Retinal pigment epithelial cell (primary cell): ENCODE results near the gene CCNC.

ENCODE experiments used
- DNase-seq: peaks from one replicate; pipeline ENCODE4 v3.0.0-alpha.2; 2010; ENCODE audit warnings: low read depth
- H3K4me3 ChIP-seq: 2 replicates; pipeline ENCODE4 v1.5.1; 2011; ENCODE audit warnings: mild to moderate bottlenecking, low read length, control low read depth, moderate library complexity
- CTCF ChIP-seq: conservative IDR thresholded peaks from 2 replicates; pipeline ENCODE4 v1.5.1; 2011; ENCODE audit warnings: low read depth, low read length, control low read depth, inconsistent platforms

The CCNC gene

GRCh38 chr6:99559057-99559456 is 9.4 kb downstream of the CCNC start:
- TF ChIP-seq CTCF, result no peak
- DNase-seq, result no peak
- no peak overlapping the region for H3K4me3 ChIP-seq

GRCh38 chr6:99553888-99554287 is 14.6 kb downstream of the CCNC start:
- no peak for TF ChIP-seq CTCF

DNA sequence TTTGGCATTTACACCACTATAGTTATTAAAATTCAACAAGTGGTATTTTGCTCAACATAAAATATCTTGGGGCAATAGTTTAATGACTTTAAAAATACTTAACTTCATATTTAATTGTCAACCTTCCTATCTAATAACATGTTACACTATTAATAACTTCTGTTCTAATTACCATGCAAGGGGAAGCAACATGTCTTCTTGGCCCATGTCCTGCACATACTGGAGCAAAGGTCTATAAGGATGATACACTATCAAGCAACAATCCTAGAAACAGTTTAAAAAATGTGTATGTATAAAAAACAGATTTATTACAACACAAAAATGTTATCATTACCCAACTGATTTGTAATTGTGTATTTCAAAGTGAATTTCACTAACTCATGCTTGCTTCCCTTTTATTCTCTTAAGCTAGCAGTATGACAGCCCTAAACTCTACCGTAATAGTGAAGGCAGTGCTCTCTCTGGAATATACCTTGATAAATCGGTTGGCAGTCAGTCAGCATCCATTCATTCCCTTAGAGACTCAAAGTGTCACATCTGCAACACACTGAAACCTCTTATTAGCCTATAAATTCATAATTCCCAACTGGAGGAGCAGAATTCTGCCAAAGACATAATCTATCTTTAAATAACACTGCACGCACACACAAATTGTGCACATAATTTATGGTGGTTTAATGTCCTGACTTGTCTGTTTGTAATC is 18.3 kb downstream of the CCNC start:
- TF ChIP-seq CTCF, result no peak
- DNase-seq, result no peak
- no peak overlapping the region for H3K4me3 ChIP-seq

More at GRCh38 chr6:99553888-99554287, 14.6 kb downstream of the CCNC start:
- DNase-seq, result no peak
- no peak overlapping the region for H3K4me3 ChIP-seq

- no peak for TF ChIP-seq CTCF
- no peak for DNase-seq
- no peak overlapping the region for H3K4me3 ChIP-seq
Measured at GRCh38 chr6:99548706-99549105, 19.8 kb downstream of the CCNC start.

- TF ChIP-seq CTCF, result no peak
- DNase-seq, result no peak
- H3K4me3 ChIP-seq, result no peak overlapping the region
Measured at GRCh38 chr6:99547526-99547925, 20.9 kb downstream of the CCNC start.

- TF ChIP-seq CTCF, result no peak
- H3K4me3 ChIP-seq, result no peak overlapping the region
- no peak for DNase-seq
Measured at GRCh38 chr6:99545442-99545841, 23.0 kb downstream of the CCNC start.

DNA sequence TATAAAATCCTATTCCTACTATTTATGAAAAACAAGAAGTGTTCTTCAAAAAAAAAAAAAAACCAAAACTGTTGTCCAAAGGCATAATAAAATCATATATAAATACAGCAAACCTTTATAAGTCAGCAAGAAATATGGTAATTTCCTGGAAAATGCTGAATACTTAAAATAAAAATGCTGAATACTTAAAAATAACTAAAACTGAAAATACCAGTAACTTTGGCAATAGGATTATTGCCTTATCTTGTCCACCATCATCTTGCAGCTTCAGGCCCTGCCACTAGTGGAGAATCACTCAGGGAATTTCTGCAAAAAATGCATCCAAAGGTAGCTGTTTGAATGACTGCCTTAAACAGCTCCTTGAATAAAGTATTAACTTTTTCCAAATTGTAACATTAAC is 24.5 kb downstream of the CCNC start:
- DNase-seq, result no peak
- no peak for TF ChIP-seq CTCF
- H3K4me3 ChIP-seq, result no peak overlapping the region
